GM23338 (cell line): ENCODE measurements around the gene CTDSPL. TPM values are rescaled to one million over a fixed set of nuclear protein-coding genes. Genes with fewer than 3 reads are reported as not detected.

Experiments
- ATAC-seq: fragments of 200-7000 bp; cut with Tn5 transposase; 3 replicates; pipeline ENCODE4 v1.9.1; 2020
- DNase-seq: peaks from one replicate; pipeline ENCODE4 v3.0.0-alpha.2; 2015; ENCODE audit warnings: low spot score
- H2AFZ ChIP-seq: fragments of 200-600 bp; sonication (generic); 2 replicates; pipeline ENCODE4 v1.8.0; 2016; ENCODE audit warnings: antibody characterized with exemption, mild to moderate bottlenecking, moderate library complexity
- H3F3A ChIP-seq: fragments of 200-600 bp; sonication (generic); replicated peaks from 2 replicates; pipeline ENCODE4 v1.8.0; 2017; ENCODE audit warnings: antibody characterized with exemption, mixed run types, low read depth
- H3K27ac ChIP-seq: fragments of 200-600 bp; sonication (generic); 2 replicates; pipeline ENCODE4 v1.6.1; 2016; ENCODE audit warnings: low read depth
- H3K27me3 ChIP-seq: fragments of 200-600 bp; sonication (generic); 2 replicates; pipeline ENCODE4 v1.8.0; 2016; ENCODE audit warnings: mild to moderate bottlenecking, mixed run types, moderate library complexity; ENCODE audit not compliant: insufficient read depth
- H3K36me3 ChIP-seq: fragments of 200-600 bp; sonication (generic); 2 replicates; pipeline ENCODE4 v1.8.0; 2016; ENCODE audit warnings: mild to moderate bottlenecking; ENCODE audit not compliant: insufficient read depth
- H3K4me1 ChIP-seq: fragments of 200-600 bp; sonication (generic); 2 replicates; pipeline ENCODE4 v1.8.0; 2016; ENCODE audit warnings: mild to moderate bottlenecking, moderate library complexity; ENCODE audit not compliant: insufficient read depth
- H3K4me2 ChIP-seq: fragments of 200-600 bp; sonication (generic); 2 replicates; pipeline ENCODE4 v1.7.1; 2017; ENCODE audit warnings: mixed run types
- H3K4me3 ChIP-seq: fragments of 200-600 bp; sonication (generic); 2 replicates; pipeline ENCODE4 v1.6.1; 2016; ENCODE audit warnings: mixed run types
- H3K79me2 ChIP-seq: fragments of 200-600 bp; sonication (generic); replicated peaks from 2 replicates; pipeline ENCODE4 v1.8.0; 2017; ENCODE audit warnings: mild to moderate bottlenecking; ENCODE audit not compliant: insufficient read depth
- H3K9me2 ChIP-seq: fragments of 200-600 bp; sonication (generic); 2 replicates; pipeline ENCODE4 v1.8.0; 2017; ENCODE audit not compliant: insufficient read depth
- H4K20me1 ChIP-seq: fragments of 200-600 bp; sonication (generic); replicated peaks from 2 replicates; pipeline ENCODE4 v1.8.0; 2017; ENCODE audit warnings: mild to moderate bottlenecking; ENCODE audit not compliant: insufficient read depth
- H3K27ac Mint-ChIP-seq: 2 replicates; pipeline ENCODE4 v1.8.0; 2020; ENCODE audit warnings: inconsistent platforms, mild to moderate bottlenecking, moderate library complexity, mixed read lengths
- H3K27me3 Mint-ChIP-seq: 3 replicates; pipeline ENCODE4 v1.8.0; 2022; ENCODE audit warnings: low read depth, mild to moderate bottlenecking, moderate library complexity, mixed read lengths, inconsistent platforms; ENCODE audit not compliant: insufficient read depth, poor library complexity
- H3K36me3 Mint-ChIP-seq: 3 replicates; pipeline ENCODE4 v1.8.0; 2021; ENCODE audit warnings: low read depth, mild to moderate bottlenecking, inconsistent platforms, moderate library complexity, mixed read lengths
- H3K4me1 Mint-ChIP-seq: 3 replicates; pipeline ENCODE4 v1.8.0; 2020; ENCODE audit warnings: mild to moderate bottlenecking, inconsistent platforms, mixed read lengths
- H3K4me3 Mint-ChIP-seq: 3 replicates; pipeline ENCODE4 v1.8.0; 2021; ENCODE audit warnings: moderate library complexity, mild to moderate bottlenecking, inconsistent platforms, mixed read lengths
- H3K9me3 Mint-ChIP-seq: 3 replicates; pipeline ENCODE4 v1.8.0; 2020; ENCODE audit warnings: moderate library complexity, mild to moderate bottlenecking, inconsistent platforms, mixed read lengths
- CREB1 ChIP-seq: fragments of 250-450 bp; sonication (Bioruptor Pico); IDR thresholded peaks from 2 replicates; pipeline ENCODE4 v1.5.0; 2020; ENCODE audit warnings: low read depth, mild to moderate bottlenecking, moderate library complexity
- ETS1 ChIP-seq: IDR thresholded peaks from 2 replicates; pipeline ENCODE4 v1.6.1; 2016; ENCODE audit warnings: antibody characterized with exemption
- EZH2 ChIP-seq: fragments of 200-600 bp; sonication (generic); IDR thresholded peaks from one replicate; pipeline ENCODE4 v1.8.0; 2017; ENCODE audit warnings: antibody characterized with exemption, mild to moderate bottlenecking, low read depth; ENCODE audit not compliant: unreplicated experiment
- EZH2phosphoT487 ChIP-seq: fragments of 200-600 bp; sonication (generic); IDR thresholded peaks from one replicate; pipeline ENCODE4 v1.8.1; 2018; ENCODE audit warnings: antibody characterized with exemption; ENCODE audit not compliant: unreplicated experiment
- JUNB ChIP-seq: IDR thresholded peaks from one replicate; pipeline ENCODE4 v1.6.1; 2016; ENCODE audit warnings: antibody characterized with exemption; ENCODE audit not compliant: unreplicated experiment
- NANOG ChIP-seq: IDR thresholded peaks from 2 replicates; pipeline ENCODE4 v1.6.1; 2016; ENCODE audit warnings: antibody characterized with exemption, borderline replicate concordance
- POLR2AphosphoS5 ChIP-seq: IDR thresholded peaks from 2 replicates; pipeline ENCODE4 v1.6.1; 2016; ENCODE audit warnings: antibody characterized with exemption, low read depth
- STAT1 ChIP-seq: IDR thresholded peaks from one replicate; pipeline ENCODE4 v1.6.1; 2016; ENCODE audit warnings: antibody characterized with exemption; ENCODE audit not compliant: unreplicated experiment
- ZNF114 ChIP-seq: fragments of 250-450 bp; sonication (Bioruptor Pico); IDR thresholded peaks from 2 replicates; pipeline ENCODE4 v1.5.0; 2020; ENCODE audit warnings: mild to moderate bottlenecking, moderate library complexity
- ZNF331 ChIP-seq: fragments of 250-450 bp; sonication (Bioruptor Pico); IDR thresholded peaks from 2 replicates; pipeline ENCODE4 v1.5.0; 2020; ENCODE audit warnings: low read depth, mild to moderate bottlenecking, moderate library complexity
- polyA plus RNA-seq: library from polyadenylated mRNA; unstranded; fragments of >200 nt; fragmentation: Nextera tagmentation; extraction: Ambion mirVana; gene quantifications from 2 replicates; pipeline ENCODE4 v1.2.1, GENCODE V29; 2016
- total RNA-seq: library from RNA; depleted of rRNA; stranded (reverse); fragments of >200 nt; shearing (Covaris generic); gene quantifications from 2 replicates; pipeline ENCODE4 v1.2.3, GENCODE V29; 2014
- TF ChIP-seq, protein P1 (sequence below), 2 experiments: fragments of 200-600 bp in 1 of 2; sonication (generic) in 1 of 2; conservative IDR thresholded peaks; 2 replicates each; pipeline versions ENCODE4 v1.5.1 to v1.6.1; 2016 to 2017; ENCODE audit warnings: antibody characterized with exemption in 2 of 2, low read depth in 2 of 2, mild to moderate bottlenecking in 2 of 2, moderate library complexity in 1 of 2
- TF ChIP-seq, protein P2 (sequence below): fragments of 250-450 bp; sonication (Bioruptor Pico); IDR thresholded peaks from 2 replicates; pipeline ENCODE4 v1.5.0; 2020; ENCODE audit warnings: mild to moderate bottlenecking, moderate library complexity

Gene CTDSPL
- total and polyA plus RNA-seq, 2 experiments from 2014 or later, result 23.2 to 42.0 TPM

DNA sequence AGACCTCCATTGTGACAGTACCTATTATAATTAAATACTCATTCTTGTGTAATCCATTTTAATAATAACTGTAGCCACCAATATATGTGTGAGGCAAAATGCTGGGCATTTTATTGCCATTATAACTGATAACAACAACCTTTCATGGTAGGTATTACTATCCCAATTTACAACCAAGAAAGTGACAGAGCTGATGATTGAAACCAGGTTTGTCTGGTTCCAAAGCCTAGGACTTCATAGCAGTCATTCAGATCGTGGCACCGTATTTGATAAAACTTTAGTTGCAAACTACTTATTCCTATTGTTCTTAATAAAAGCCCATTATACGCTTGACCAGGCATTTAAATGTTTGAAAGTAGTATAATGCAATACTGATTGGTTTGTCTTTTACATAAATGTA is 102.5 kb downstream of the CTDSPL start (continued):
- TF ChIP-seq, protein P1, sequence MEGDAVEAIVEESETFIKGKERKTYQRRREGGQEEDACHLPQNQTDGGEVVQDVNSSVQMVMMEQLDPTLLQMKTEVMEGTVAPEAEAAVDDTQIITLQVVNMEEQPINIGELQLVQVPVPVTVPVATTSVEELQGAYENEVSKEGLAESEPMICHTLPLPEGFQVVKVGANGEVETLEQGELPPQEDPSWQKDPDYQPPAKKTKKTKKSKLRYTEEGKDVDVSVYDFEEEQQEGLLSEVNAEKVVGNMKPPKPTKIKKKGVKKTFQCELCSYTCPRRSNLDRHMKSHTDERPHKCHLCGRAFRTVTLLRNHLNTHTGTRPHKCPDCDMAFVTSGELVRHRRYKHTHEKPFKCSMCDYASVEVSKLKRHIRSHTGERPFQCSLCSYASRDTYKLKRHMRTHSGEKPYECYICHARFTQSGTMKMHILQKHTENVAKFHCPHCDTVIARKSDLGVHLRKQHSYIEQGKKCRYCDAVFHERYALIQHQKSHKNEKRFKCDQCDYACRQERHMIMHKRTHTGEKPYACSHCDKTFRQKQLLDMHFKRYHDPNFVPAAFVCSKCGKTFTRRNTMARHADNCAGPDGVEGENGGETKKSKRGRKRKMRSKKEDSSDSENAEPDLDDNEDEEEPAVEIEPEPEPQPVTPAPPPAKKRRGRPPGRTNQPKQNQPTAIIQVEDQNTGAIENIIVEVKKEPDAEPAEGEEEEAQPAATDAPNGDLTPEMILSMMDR (conservative IDR thresholded peaks at IDR 0.05; ENCODE audit: low read depth in 2 of 2), result no peak
- TF ChIP-seq EZH2, result no peak

DNA sequence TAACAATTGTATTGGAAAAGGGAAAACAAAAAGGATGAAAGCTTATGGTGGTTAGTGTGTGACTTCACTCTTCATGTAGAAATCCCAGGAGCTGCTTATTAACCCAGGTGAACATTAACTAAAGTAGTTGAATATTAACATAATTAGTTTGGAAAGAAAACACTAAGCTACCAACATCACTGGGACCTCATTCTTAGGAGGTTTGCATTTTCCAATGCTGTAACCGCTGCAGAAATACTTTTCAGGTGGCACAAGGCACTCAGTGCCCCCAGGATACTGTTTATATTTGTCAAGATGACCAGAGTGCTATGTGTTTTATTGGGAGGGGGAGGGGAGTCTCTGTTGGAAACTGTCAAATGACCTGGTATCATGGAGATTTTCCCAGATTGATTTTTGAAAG is 103.0 kb downstream of the CTDSPL start:
- no peak for DNase-seq
- no peaks in the 10 kb centered on the region for H3K27me3 ChIP-seq
- no peak overlapping the region for H3K4me3 ChIP-seq
- H4K20me1 ChIP-seq, result no peaks in the 10 kb centered on the region
- H3K4me2 ChIP-seq, result no peak overlapping the region
- no peaks in the 10 kb centered on the region for H3K9me3 Mint-ChIP-seq
- H3K36me3 Mint-ChIP-seq, result peaks cover 4% of the 10 kb centered on the region; the same call in 2 of the 3 replicates
- H2AFZ ChIP-seq, result no peak overlapping the region
- no peak overlapping the region for H3K27ac Mint-ChIP-seq
- no peaks in the 10 kb centered on the region for H3K9me2 ChIP-seq
- H3K79me2 ChIP-seq, result no peaks in the 10 kb centered on the region
- peaks cover 2% of the 10 kb centered on the region for H3K27me3 Mint-ChIP-seq
- H3K4me1 Mint-ChIP-seq, result peaks cover 41% of the 10 kb centered on the region
- H3K27ac ChIP-seq, result no peak overlapping the region
- no peaks in the 10 kb centered on the region for H3K36me3 ChIP-seq
- H3F3A ChIP-seq, result no peaks in the 10 kb centered on the region
- H3K4me1 ChIP-seq, result peaks cover 35% of the 10 kb centered on the region
- ATAC-seq, result no peak
- H3K4me3 Mint-ChIP-seq, result no peak overlapping the region
- TF ChIP-seq EZH2 (no peak), ZNF114 (CRISPR knock-in tag) (no peak), STAT1 (no peak), POLR2AphosphoS5 (no peak), EZH2phosphoT487 (no peak), ETS1 (no peak), NANOG (no peak), ZNF331 (CRISPR knock-in tag) (no peak), JUNB (no peak), CREB1 (no peak)
- TF ChIP-seq, protein P1 (conservative IDR thresholded peaks at IDR 0.05; ENCODE audit: low read depth in 2 of 2), result no peak
- TF ChIP-seq, protein P2, sequence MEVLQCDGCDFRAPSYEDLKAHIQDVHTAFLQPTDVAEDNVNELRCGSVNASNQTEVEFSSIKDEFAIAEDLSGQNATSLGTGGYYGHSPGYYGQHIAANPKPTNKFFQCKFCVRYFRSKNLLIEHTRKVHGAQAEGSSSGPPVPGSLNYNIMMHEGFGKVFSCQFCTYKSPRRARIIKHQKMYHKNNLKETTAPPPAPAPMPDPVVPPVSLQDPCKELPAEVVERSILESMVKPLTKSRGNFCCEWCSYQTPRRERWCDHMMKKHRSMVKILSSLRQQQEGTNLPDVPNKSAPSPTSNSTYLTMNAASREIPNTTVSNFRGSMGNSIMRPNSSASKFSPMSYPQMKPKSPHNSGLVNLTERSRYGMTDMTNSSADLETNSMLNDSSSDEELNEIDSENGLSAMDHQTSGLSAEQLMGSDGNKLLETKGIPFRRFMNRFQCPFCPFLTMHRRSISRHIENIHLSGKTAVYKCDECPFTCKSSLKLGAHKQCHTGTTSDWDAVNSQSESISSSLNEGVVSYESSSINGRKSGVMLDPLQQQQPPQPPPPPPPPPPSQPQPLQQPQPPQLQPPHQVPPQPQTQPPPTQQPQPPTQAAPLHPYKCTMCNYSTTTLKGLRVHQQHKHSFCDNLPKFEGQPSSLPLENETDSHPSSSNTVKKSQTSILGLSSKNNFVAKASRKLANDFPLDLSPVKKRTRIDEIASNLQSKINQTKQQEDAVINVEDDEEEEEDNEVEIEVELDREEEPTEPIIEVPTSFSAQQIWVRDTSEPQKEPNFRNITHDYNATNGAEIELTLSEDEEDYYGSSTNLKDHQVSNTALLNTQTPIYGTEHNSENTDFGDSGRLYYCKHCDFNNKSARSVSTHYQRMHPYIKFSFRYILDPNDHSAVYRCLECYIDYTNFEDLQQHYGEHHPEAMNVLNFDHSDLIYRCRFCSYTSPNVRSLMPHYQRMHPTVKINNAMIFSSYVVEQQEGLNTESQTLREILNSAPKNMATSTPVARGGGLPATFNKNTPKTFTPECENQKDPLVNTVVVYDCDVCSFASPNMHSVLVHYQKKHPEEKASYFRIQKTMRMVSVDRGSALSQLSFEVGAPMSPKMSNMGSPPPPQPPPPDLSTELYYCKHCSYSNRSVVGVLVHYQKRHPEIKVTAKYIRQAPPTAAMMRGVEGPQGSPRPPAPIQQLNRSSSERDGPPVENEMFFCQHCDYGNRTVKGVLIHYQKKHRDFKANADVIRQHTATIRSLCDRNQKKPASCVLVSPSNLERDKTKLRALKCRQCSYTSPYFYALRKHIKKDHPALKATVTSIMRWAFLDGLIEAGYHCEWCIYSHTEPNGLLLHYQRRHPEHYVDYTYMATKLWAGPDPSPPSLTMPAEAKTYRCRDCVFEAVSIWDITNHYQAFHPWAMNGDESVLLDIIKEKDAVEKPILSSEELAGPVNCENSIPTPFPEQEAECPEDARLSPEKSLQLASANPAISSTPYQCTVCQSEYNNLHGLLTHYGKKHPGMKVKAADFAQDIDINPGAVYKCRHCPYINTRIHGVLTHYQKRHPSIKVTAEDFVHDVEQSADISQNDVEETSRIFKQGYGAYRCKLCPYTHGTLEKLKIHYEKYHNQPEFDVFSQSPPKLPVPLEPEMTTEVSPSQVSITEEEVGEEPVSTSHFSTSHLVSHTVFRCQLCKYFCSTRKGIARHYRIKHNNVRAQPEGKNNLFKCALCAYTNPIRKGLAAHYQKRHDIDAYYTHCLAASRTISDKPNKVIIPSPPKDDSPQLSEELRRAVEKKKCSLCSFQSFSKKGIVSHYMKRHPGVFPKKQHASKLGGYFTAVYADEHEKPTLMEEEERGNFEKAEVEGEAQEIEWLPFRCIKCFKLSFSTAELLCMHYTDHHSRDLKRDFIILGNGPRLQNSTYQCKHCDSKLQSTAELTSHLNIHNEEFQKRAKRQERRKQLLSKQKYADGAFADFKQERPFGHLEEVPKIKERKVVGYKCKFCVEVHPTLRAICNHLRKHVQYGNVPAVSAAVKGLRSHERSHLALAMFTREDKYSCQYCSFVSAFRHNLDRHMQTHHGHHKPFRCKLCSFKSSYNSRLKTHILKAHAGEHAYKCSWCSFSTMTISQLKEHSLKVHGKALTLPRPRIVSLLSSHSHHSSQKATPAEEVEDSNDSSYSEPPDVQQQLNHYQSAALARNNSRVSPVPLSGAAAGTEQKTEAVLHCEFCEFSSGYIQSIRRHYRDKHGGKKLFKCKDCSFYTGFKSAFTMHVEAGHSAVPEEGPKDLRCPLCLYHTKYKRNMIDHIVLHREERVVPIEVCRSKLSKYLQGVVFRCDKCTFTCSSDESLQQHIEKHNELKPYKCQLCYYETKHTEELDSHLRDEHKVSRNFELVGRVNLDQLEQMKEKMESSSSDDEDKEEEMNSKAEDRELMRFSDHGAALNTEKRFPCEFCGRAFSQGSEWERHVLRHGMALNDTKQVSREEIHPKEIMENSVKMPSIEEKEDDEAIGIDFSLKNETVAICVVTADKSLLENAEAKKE (CRISPR knock-in tag), result no peak
